ENCODE data around the gene TPK1.

- TF ChIP-seq CTCF (IDR thresholded peaks at IDR 0.05) (no peak), POLR2A (IDR thresholded peaks at IDR 0.05) (no peak), POLR2AphosphoS5 (IDR thresholded peaks at IDR 0.05) (no peak), EP300 (IDR thresholded peaks at IDR 0.05) (no peak)
Measured at GRCh38 chr7:144786079-144786478, 49.8 kb downstream of the TPK1 start.

Data from upper lobe of left lung (tissue), 4 donors.